B cell (primary cell): ENCODE measurements around the gene RNF220.

ENCODE experiments used
- EZH2 ChIP-seq: IDR thresholded peaks from 2 replicates; pipeline ENCODE4 v1.6.1; 2012; ENCODE audit warnings: borderline replicate concordance, low read depth, mild to moderate bottlenecking, moderate library complexity, low read length; ENCODE audit not compliant: insufficient read depth, poor library complexity, severe bottlenecking
- TF ChIP-seq, protein P1 (sequence below): fragments of 200-600 bp; IDR thresholded peaks from one replicate; pipeline ENCODE4 v1.8.0; 2022; ENCODE audit warnings: antibody characterized with exemption, mild to moderate bottlenecking

DNA sequence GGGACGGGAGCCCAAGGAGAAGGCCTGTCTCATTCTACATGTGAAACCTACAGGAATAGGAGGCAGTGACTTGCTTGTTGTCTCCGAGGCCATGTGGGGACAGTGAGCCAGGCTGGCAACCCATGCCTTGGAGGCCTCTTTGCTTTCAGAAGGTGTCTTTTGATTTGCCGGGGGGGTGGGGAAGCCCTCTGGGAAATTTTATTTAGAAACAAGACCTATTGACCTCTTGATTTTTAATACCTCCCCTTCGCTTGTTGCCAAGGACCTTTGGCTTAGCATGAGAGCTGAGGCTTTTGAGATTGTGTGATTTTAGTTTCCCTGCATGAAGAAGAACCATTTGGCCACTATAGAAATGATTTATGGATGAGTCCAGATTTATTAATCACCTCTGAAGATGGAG lies 273.6 kb downstream of the RNF220 start:
- TF ChIP-seq, protein P1, sequence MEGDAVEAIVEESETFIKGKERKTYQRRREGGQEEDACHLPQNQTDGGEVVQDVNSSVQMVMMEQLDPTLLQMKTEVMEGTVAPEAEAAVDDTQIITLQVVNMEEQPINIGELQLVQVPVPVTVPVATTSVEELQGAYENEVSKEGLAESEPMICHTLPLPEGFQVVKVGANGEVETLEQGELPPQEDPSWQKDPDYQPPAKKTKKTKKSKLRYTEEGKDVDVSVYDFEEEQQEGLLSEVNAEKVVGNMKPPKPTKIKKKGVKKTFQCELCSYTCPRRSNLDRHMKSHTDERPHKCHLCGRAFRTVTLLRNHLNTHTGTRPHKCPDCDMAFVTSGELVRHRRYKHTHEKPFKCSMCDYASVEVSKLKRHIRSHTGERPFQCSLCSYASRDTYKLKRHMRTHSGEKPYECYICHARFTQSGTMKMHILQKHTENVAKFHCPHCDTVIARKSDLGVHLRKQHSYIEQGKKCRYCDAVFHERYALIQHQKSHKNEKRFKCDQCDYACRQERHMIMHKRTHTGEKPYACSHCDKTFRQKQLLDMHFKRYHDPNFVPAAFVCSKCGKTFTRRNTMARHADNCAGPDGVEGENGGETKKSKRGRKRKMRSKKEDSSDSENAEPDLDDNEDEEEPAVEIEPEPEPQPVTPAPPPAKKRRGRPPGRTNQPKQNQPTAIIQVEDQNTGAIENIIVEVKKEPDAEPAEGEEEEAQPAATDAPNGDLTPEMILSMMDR = no peak
- no peak for TF ChIP-seq EZH2
